Erythroblast (primary cell): ENCODE measurements around the gene PPP2R1B.
A peak's percentile ranks its signal among the peaks of the same experiment; 100 is the strongest.

Experiments used
- DNase-seq, 2 experiments: peaks; one replicate each; lab custom pipeline; 2025; lab: John Stamatoyannopoulos, UW
- GATA1 ChIP-seq: IDR thresholded peaks from 2 replicates; pipeline ENCODE4 v1.6.1; 2011; ENCODE audit warnings: low read depth, mild to moderate bottlenecking, control low read depth, low read length, moderate library complexity
- POLR2A ChIP-seq: IDR thresholded peaks from 2 replicates; pipeline ENCODE4 v1.6.1; 2011; ENCODE audit warnings: mild to moderate bottlenecking, low read length

PPP2R1B gene

DNA sequence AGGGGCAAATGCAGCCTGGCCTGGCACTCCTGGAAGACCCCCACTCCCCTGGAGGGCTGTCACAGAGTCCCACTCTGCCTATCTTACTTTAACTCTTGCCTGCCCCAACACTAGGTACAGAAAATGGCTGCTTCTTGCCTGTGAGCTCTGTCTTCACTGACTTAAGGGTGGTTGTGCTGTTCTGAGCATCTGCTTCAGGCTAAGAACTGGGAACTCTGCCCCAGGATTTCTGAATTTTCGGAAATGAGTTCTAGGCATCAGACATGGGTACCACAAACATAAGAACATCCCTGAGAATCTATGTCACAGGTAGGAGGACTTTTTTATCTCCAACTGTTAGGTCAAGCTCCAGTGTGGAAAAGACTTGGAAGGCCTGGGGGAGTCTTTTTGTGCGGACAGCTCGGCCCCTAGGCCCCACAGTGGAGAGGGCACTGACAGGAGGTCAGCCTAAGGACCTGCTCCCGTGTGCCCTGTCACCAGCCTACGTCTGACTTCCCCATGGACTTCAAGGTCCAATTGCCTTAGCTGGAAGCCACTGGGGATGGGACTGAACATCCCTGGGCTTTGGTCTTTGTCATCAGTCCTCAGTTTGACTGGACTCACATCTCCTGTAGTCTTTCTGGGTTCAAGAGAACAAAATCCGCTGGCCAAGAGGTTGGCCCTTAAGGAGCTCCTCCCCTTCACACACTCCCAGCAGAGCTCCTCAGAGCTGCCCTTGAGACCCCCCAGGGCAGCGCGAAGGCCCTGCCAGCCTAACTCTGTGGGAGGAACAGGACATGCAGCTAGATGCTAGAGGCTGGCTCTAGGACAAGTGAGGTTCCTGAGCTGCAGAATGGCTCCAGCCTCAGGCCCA lies 31.9 kb downstream of the PPP2R1B start:
- DNase-seq, result no peak
- TF ChIP-seq GATA1 (no peak), POLR2A (no peak)

DNA sequence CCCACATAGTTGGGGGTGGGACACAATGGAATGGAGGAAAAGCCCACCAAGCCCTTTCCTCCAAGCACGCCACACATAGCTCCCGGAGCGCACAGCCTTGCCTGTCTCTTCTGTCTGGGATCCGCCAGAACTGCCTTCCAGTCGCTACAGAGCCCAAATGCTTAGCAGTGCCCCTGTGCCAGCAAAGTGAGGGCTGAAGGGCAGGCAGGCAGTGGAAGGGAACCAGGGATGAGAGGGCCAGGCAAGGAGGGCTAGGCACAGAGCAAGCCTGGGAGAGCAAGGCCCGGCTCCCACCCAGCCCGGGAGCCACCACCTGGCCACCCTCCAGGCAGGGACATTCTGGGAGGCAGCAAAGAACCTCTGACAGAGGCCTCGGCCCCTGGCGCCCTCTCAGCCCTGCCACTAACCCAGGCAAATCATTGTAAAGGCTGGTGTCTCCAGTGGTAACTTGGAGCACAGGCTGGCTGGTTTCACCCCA lies 32.5 kb downstream of the PPP2R1B start:
- TF ChIP-seq POLR2A (no peak), GATA1 (no peak)
- no peak for DNase-seq

DNA sequence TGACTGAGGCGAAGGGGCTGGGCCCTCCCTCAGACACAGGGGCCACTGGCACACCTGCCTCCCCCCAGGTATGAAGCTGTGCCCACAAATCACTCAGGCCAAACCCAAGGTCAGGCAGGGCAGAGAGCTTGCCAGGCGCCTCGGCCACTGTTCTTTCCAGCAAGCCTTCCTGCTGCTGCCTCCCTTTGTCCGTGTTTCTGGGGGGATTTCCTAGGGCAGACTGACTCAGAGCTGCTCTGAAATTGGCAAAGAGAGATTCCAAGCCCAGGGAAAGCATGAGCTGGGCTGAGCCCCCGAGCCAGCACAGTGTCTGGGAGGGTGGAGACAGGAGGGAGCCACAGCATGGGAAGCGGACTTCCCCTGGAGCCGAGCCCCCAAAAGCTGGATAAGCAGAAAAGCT lies 33.2 kb downstream of the PPP2R1B start:
- no peak for TF ChIP-seq POLR2A
- no peak for TF ChIP-seq GATA1

DNA sequence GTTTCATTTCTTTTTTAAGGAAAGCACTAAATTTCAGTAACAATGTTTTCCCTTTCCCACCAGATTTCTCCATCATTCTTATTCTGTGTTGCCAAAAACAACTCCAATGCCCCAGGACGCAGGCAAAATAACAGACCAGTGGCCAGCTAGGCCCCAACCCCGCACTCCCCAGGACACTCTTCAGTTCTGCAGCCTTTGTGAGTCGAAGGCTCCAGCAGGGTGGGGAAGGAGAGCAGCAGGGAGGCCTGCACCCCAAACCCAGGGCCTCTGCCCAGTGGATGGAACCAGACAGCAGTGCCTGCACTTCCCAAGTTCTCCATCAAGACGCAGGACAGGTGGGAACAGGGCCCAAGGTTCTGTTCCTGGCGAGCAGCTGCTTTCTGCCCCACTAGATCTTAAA lies 34.4 kb downstream of the PPP2R1B start:
- TF ChIP-seq GATA1 (no peak), POLR2A (no peak)
- DNase-seq, result no peak

More for the DNA sequence above, 33.2 kb downstream of the PPP2R1B start:
- no peak for DNase-seq

DNA sequence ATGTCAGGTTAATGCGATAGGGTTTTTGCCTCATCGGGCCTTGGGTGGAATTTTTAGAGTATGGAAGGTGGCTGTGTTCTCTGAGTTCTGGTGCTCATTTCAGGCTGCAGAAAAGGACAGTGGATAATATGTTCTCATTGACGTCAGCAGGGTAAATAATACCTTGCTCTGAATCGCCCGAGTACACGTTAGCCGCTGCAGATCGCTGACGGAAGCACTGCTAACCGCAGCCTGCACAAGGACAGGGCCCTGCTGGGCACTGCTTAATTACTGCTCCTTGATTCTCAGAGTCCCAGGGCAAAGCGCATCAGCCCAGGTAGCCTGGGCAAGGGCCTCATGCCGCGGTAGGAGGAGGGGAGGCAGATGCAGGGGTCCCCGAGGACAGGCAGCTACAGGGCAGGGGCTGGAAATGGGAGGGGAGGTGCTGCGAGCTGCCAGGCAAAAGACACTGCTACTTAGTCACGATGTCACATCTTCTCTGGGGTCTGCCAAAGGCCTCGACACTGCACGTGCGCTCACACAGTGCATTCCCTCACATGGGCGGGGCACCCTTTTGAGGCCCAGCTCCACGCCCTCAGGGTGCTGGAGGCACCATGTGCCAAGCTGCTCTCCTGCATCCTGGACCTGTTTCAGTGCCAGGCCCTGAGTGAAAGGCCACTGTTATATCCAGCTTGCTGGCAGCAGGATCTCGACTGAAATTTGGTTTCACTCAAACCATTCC lies 35.2 kb downstream of the PPP2R1B start:
- TF ChIP-seq POLR2A (no peak), GATA1 (no peak)
- peak; percentile 54 to 62 for DNase-seq

DNA sequence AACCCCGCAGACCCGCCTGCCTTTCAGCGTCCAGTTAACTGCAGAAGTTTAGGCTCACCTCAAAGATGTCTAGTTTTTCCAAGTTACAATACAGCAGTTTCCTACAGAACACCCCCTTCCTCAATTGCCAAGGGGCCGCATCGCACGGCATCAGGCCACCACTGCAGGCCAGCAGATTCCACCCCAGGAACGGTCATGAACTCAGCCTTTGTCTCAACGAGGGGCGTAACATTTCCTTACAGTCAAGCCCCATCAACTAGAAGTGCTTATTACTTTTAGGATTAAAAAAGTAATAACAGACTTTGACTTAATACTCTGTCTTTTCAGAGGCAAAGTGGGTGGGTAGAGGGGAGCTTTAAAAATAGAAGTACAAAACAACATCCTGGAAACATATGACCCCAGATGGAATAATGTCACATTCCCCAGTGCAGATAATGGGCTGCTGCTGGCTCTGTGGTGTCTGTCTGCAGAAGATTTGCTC lies 36.3 kb downstream of the PPP2R1B start:
- peak; percentile 17 to 42 for DNase-seq
- TF ChIP-seq GATA1 (no peak), POLR2A (peak; percentile 0)

DNA sequence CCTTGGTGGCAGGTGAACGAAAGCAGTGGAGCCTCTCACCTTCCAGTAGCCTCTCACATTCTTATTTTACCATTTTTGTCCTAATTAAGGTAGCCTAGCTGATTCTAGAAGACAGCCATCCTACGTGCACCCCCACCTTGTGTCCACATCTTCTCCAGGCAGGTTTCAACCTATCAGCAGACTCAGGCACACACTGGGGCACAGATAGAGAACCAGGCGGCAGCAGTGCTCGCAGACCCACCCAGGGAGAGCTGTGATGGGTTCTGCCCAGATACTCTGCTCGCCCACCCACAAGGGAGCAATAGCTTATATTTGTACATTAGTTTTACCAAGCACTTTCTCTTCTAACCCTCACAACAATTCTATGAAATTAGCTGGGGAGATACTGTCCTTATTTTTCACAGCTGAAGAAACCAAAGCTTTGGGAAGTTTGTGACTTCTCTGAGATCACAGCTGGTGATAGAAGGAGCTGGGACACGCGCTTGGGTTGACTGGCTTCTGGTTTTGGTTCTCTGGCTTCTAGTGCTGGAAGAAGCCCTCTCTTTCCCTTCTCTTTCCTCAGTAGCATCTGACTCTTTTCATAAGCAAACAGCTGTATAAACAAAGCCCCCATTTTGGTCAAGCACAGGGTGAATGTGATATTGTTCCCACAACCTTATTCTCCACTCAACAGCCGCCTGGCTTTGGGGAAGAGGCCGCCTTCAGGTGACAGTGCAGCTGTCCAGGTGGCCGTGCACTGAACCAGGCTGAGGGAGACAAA lies 36.9 kb downstream of the PPP2R1B start:
- peak; percentile 68 to 85 for DNase-seq
- peak; percentile 29 for TF ChIP-seq POLR2A
- no peak for TF ChIP-seq GATA1

DNA sequence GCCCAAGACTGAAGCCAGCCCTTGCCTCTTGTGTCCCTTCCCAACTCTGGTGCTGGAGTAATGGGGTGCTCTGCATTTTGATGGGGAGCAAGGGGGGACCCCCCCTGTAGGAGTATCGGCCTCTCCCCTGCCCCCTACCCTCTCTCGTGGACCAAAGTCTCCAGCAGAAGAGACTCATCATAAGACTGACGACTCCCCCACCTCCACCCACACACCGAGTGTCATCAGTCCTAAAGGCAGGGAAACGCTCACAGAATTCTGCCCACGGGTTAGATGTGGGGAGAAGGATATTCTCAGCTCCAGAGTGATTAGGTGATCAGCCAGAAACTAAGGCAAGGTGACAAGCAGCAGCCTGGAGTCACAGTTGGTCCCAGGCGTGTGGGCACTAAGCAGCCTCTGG lies 38.8 kb downstream of the PPP2R1B start:
- no peak for DNase-seq
- TF ChIP-seq GATA1 (no peak), POLR2A (no peak)

DNA sequence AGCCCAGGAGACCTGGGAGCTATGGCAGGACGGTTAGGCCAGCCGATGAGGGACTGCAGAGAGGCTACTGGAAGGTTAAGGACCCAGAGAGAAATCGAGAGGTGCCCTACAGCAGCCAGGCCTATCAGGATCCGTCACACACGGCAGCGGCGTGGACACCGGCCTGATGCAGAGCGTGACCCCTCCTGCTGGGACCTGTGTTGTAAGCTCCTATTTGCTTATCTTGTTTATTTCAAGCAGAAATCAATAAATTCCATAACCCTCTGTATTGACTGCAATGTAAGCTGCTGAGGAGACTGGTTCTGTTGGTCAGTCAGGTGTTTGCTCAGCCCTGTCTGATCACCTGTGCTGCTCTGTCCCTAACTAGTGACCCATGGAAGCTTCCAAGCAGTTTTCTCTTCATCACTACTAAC lies 39.9 kb downstream of the PPP2R1B start:
- no peak for TF ChIP-seq POLR2A
- TF ChIP-seq GATA1, result no peak
- no peak for DNase-seq

DNA sequence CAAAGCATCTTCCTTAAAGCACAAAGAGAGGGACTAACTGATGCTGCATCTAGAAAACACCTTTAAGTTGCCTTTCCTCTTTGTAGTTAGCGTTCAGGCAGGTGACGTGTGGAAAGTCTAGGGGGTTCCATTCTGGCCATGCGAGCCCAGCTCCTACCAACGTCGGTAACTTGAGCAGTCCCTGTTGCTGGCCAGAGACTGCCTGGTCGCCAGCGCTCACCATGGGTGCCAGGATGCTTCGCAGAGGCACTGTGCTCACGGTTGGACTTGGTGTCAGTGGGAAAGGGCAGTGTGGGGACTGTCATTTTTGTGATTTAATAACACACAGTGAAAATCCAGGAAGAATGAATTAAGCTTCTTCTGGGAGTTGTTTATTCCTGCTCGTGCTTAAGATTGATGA lies 40.6 kb downstream of the PPP2R1B start:
- DNase-seq, result no peak
- TF ChIP-seq GATA1 (no peak), POLR2A (no peak)

DNA sequence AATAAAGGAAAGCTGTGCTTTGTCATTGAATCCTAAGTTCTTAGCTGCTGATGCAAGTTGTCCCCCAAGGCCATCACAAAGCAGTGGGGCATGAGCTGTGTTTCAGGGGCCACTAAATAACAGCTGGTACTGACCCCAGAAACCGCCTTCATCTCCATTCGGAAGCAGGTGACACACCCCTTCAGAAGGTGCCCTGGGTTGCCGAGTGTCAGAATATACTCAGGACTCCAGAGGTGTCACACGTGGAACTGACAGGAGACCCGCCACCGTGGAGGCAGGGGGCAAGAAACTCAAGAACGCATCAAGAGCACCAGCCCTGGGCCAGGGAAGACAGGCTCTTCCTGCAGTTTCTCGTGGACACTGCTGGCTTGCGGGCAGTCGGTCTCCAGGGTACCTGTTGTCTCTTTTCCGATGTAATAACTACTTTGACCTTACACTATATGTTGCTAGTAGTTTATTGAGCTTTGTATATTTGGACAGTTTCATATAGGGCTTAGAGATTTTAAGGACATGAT lies 41.5 kb downstream of the PPP2R1B start:
- TF ChIP-seq GATA1, result no peak
- TF ChIP-seq POLR2A, result no peak
- no peak for DNase-seq

DNA sequence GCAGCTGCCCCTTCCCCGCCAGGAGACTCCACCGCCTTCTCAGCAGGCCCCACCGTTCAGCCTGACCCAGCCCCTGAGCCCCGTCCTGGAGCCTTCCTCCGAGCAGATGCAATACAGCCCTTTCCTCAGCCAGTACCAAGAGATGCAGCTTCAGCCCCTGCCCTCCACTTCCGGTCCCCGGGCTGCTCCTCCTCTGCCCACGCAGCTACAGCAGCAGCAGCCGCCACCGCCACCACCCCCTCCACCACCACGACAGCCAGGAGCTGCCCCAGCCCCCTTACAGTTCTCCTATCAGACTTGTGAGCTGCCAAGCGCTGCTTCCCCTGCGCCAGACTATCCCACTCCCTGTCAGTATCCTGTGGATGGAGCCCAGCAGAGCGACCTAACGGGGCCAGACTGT lies 42.6 kb downstream of the PPP2R1B start:
- no peak for TF ChIP-seq GATA1
- no peak for TF ChIP-seq POLR2A
- DNase-seq, result no peak

DNA sequence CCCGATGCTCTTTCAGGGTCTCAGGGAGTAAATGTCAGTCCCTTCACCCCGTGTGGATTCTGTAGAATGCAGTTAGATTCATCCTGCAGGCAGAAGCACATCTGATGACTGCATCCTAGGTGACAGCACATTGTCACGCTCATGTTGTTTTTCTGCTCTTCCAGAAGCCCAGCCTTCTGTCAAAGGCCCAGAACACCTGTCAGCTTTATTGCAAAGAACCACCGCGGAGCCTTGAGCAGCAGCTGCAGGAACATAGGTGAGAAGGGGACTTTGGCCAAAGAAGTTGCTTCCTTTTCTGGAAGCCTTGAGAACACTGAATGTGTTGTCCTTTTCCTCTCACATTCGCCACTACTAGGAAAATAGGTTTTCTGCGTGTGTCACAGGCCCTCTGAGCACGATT lies 43.7 kb downstream of the PPP2R1B start:
- no peak for DNase-seq
- TF ChIP-seq POLR2A (no peak), GATA1 (no peak)
